Inferior parietal cortex (tissue), 1 donor: ENCODE results near the gene LEPR.
A peak's percentile ranks its signal among the peaks of the same experiment; 100 is the strongest.

Experiments
- DNase-seq: peaks from one replicate; pipeline ENCODE4 v3.0.0-alpha.2; 2016; ENCODE audit errors: extremely low spot score

Gene LEPR

DNA sequence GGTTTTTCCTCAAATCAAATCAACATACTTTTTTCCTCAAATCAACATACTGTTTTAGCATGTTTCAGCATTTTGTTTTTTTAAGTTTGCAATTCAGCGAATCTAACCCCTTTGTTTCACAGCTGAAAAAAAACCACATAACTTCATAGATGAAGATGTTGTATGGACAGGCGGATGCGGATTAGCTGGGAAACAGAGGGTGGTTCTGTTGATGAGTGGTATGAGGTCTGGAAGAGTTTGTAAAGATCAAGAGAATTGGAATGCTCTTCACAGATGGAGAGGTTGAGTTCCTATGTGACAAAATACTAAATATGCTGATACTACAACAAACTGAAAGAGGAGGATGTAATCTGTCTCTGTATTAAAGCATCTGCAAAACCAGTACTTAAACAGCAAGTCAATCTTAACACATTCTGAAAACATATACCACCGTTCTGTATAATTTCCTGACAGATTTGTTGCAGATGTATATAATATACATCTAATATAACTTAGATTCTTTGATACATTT lies 10.6 kb upstream of the LEPR start:
- no peak for DNase-seq

DNA sequence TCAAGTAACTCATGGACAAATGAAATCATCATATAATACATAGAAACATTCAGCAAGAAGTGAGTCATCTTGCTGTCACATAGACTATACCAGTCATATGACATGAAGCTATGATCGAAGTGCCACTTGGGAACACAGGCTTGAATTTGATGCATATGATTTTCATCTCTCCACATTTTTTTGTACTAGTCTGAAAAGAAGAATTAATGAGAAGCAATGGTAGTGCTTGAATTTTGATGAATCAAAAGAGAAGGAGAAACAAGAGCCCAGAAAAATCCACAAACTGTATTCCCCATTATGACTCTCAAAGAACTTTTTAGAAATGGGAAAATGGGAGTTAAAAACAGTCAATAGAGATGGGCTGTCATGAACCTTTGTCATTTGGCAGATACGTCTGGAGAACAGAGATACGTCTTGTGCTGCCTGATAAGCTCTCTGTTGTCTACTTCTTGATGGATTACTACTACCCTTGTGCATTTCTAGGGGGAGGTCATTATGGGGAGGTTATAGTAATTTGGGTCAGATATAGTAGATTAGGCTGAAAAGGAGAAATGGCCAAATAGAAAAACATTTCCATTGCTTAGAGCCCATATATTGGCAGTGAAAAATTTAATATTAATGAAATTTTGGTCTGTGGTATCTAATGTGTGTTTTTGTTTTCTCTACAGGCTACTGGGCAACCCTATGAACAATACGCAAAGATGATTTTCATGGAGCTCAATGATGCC lies 8.0 kb upstream of the LEPR start:
- no peak for DNase-seq

DNA sequence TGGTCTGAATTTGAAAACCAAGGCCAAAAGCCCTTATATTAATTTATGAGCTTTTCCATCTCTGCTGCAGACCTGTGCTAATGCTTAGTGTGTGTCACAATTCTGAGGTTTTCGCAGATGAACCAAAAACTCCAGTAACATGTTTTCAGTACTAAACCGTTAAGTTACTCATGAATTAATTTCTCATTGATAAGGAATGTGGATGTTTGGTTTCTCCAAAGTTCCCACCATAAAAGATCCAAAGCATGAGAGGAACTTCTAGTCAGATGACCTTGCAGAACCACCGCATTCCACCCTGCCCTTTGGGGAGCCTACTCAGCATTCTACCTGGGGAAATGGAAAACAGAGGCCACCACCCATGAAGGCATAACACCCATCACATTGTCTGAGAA lies 7.5 kb upstream of the LEPR start:
- no peak for DNase-seq

DNA sequence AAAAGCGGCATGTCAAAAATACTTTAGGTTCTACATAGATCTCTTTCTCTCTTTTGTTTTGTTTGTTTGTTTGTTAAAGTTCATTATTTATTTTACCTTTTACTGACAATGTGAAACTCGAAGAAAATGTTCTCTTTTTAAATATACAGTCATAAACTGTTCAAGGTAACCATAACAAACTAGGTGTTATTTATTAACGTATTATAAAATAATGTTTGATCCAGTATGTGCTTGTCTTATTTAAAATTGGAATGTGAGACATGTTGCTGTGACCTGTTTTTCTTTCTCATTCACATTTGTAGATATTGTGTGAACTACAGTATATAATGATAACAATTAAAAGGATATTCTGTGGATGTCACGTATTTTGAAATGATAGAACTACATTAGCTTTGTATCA lies 5.9 kb upstream of the LEPR start:
- no peak for DNase-seq

DNA sequence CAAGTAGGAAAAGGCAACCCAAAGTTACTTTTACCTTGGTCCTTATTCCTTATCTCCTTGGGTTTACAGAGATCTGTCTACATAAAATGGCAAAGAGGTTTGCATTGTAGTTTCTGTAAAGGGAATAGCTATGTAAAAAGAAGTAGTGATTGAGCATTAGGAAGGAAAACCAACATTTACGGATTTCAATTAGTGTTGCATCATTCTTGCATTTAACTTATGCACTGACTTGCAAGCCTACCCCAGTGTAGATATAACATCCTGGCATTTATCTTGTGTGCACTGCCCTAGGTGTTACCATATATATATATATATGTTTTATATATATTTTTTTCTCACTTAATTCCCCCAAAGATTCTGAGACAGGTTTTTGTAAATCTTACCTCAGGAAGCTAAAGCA lies 3.7 kb upstream of the LEPR start:
- no peak for DNase-seq

DNA sequence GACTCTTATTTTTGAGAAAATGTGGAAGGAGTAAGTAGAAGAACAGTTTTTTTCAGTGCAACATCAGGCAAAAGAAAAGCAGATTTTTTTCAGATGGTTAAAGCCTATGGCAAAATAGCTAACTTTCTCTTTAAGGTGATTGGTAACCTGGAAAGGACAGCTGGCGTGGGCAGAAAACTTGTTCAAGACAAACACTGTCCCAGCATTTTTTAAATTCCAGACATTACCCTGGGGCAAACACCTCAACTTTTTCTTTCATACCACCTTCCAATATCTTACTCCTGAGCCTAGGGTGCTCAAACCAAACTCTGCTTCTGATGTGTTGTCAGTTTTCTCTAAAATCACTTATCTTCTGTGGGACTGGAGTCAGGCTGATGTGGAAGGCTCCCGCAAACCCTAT lies 2.7 kb upstream of the LEPR start:
- DNase-seq, result no peak

DNA sequence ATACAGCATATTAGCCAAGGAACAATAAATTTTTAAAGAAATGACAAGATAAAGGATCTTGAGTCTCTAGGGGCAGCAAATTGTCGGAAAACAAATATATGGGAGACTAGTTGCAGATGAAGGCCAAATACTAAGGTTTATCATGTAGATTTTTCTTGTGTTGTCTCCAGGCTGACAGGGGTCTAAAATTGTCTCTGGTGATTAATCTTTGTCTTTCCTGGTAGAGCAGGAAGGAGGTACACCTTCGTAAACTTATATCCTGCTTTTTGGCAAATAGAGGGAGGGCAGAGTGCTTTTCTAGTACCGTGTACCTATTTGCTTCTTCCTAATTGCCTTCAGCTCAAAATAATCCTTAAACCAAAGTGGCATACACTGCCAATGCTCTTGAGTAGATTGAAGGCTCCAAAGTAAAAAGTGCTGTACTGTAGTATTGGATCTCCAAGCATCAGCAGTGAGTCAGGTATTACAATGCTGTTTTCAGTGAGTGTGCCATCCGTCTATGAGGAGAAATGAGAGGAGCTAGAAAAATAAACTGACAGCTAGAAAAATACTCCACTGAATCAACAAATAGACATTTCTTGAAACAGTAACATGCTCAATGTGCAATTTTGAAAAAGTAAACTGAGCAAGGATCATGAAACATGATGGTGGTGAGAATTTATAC lies 1.8 kb upstream of the LEPR start:
- DNase-seq, result no peak

DNA sequence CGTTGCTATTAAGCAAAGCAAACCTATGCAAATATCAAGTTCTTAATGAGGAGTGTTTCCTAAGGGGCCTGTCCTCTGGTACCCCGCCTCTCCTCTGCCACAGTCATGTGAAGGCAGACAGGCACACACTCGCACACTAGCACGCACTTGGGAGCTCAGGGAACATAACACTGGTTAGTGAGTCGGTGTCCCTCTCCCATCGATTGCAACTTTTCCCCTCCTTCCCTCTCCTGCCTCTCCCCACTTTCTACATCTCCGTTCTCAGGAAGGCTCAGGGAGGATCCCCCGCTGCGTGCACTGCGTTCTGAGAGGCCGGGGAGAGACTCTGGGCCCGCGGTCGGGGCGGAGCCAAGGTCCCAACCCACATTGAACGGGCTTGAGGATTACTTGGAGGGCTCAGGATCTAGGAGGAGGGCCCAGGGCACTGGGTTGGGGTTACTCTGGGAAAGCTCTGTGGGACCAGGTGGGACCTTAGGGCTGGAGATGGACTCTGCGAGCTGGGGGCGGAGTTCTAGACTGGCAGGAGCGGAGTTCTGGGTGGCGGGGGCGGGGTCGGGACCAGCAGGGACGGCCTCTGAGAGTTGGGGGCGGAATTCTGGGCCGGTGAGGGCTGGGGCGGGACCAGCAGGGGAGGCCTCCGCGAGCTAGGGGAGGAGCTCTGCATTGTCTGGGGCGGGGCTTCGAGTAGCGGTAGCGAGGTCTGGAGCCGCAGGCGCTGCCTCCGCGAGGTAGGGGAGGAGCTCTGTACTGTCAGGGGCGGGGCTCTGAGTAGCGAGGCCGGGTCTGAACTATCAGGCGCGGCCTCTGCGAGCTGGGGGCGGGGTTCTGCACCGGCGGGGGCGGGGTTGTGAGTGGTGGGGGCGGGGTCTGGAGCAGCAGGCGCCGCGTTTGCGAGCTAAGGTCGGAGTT lies 533 bp upstream of the LEPR start:
- peak; percentile 88 for DNase-seq

DNA sequence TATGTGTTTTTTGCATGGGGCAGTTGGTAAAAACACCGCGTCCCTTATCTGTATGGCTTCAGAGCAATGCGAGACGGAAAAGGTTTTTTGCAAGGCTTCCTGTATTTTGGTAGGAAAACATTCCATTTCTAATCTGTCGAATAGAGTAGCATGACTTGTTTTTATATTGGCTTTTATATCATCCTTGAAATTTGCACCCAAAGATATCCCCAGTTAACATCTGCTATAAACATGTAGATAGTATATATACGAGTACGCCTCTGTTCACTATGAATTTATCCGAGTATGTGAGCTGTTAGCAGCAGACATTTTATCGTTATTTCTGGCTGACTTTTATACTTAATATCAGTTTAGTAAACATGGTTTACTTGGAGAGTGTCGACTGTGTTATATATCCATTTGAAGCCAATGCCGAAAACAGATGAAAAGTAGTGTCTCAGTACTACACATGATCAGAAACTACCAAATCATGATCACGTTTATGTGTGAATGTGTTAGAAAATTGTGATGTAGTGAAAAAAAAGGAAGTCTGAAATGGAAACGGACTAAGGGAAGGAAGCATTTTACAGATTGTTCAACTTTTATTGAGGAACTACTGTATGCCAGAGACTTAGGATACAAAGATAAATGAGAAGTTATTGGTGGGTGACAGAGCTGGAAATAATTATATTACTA lies 1.0 kb downstream of the LEPR start:
- peak; percentile 57 for DNase-seq

DNA sequence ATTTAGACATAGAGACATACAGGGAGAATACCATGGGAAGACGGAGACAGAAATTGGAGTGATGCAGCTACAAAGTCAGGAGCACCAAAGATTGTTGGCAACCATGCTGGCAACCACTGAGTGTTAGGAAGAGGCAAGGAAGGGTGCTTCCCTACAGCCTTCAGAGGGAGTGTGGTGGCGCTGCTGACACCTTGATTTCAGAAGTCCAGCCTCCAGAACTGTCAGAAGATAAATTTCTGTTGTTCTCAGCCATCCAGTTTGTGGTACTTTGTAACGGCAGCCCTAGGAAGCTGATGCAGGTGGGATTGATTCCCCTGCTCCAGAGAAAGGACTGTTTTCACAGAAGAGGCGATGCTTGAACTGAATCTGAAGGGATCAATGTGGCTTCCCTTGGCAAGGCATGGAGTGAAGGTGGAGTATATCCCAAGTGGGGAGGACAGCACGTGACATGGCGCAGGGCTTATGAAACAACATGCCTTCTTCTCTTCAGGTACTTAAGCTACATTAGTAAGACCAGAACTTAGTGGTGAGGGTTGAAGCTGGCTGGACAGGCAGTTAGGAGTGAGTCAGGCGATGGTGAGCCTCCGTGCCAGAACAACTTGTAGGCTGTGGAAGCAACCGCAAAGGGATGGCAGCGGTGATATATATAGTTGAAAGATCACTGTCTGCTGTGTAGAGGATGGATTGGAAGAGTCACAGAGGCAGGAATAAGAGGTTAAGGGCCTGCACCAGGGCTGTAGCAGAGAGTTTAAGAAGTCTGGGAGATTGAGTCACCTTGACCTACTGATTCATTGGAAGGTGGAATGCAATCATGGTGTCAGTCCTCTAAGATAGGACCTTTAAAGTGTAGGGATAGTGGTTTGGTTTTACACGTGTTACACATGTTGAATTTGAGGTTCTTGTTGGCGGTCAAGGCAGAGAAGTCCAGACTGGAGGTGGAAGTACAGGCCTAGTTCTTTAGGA lies 2.1 kb downstream of the LEPR start:
- no peak for DNase-seq

DNA sequence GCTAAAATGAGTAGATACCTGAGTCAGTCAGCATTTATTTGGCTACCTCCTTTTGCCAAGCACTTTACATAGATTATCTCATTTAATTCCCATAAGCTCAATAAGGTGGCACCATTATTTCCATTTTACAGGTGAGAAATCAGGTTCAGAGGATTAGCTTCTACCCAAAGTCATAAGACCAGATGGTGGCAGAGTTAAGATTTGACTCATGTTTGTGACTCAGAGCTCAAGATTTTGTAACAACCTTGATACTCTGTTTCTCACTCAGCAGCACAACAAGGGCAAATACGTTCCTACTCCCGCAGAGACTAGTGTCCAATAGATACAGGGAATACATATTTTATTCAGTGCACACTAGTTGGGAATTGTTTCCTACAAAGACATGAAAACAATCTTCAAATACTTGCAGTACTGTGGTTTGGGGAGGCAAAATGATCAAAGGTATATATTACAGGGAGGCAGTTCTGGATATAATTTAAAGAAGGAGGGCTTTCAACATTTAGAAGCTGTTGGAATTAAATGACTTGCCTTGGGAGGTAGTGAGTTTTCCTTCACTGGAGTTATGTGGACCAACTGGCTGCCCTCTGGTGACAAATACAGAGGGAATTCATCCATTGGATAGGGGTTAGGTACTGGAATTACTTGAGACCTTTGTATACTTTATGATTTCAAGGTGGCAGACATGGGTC lies 3.6 kb downstream of the LEPR start:
- DNase-seq, result no peak

DNA sequence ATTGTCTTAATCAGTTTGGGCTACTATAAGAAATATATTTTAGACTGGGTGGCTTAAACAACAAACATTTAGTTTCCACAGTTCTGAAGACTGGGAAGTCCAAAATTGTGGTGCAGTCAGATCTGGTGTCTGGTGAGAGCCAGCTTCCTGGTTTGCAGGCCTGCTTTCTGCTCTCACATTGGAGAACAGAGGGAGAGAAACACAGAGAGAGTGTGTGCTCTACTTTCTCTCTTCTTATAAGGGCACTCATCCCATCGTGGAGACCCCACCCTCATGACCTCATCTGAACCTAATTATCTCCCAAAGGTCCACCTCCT lies 4.1 kb downstream of the LEPR start:
- no peak for DNase-seq

DNA sequence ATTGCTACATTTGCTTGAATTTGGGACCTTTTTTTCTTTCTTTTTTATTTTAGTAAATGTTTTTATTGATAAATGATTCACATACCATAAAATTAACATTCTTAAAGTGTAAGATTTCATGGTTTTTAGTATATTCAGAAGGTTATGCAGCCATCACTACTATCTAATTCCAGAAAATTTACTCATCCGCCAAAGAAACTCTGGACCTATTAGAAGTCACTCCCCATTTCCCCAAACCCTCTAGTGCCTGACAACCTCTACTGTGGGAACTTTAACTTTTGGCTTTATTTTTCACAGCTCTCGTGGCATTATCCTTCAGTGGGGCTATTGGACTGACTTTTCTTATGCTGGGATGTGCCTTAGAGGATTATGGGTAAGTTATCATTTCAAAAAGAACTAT lies 4.5 kb downstream of the LEPR start:
- no peak for DNase-seq

DNA sequence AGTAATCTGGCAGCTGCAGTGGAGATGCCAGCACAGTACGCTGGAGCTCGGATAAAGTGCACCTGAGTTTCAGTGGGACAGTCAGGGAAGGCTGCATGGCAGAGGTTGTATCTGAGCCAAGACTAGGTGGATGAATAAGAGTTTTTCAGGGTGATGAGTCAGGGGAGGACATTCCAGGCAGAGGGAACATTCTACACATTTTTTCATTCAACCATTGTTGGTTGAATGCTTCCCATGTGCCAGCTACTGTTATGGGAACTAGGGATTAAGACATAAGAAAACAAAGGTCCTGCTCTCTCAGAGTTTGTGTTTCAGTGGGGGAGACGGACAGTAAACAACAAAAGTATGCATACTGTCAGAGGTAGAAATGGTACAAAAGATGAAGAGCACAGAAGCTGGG lies 5.2 kb downstream of the LEPR start:
- no peak for DNase-seq

DNA sequence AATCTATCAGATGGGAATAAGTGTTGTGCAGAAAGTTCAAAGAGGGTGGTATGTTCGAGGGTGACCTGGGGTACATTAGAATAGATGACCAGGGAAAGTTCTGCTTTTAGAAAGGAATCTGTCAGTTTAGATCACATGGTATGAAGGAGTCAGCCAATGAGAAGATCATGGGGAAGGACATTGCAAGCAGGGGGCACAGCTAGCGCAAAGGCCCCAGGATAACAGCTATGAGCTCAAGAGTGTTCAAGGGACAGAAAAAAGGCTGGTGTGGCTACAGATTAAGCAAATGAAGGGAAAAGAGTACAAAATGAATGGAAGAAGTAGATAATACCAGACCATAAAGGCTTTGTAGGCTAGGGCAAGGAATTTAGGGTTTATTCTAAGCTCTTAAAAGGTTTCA lies 8.6 kb downstream of the LEPR start:
- no peak for DNase-seq

DNA sequence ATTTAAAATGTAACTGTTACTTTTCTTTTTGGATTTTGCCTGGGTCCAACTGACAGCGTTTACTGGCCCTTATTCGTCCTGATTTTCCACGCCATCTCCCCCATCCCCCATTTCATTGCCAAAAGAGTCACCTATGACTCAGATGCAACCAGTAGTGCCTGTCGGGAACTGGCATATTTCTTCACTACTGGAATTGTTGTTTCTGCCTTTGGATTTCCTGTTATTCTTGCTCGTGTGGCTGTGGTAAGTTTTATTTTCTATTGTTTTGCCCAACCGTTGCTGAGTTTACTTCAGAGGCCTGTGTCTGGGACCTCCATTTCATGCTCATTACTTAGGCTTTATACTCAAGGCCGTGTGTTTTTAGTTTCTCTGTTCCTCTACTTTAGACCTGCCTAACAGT lies 9.3 kb downstream of the LEPR start:
- no peak for DNase-seq

DNA sequence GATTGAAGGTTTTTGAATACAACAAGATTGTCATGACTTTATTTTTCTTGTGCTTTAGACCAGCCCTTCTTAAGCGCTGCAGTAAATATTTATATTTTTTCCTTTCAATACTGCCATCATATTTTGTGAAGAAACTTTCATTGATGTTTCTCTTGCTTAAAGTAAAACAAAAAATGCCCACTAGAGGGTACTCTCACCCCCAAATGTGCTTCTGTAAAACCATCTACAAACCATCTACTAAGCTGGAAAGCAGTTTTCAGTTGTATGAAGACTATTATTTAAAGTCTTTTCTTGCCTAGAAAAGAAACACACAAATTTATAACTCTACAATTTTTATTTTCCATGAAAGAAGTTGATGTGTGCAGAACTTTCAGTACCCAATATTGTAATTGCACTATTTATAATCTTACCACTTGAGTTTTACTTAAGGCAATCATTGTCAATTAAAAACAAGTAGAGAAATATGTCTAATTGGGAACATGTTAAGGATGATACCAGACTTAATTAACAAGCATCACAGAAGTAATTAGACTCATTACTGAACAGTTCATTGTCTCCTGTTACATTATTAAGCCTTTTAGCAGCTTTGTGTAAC lies 10.7 kb downstream of the LEPR start:
- peak; percentile 82 for DNase-seq

DNA sequence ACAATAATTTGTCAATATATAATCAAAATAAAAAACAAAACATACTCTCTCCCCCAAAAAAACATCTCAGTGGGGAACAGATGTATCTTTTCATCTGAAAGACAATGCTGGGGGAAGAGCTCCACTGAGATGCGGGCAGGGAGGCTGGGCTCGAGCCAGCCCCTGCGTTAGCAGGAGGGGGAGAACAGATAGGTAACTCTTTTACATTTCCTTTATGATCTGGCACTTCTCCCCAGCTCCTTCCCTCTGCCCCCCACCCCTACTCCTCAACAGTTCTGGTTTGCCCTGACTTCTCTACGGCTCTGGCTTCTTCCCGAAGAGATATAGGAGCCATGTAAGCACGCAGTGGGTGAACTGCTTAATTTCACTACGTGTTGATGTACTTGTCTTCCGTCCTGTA lies 12.4 kb downstream of the LEPR start:
- no peak for DNase-seq

DNA sequence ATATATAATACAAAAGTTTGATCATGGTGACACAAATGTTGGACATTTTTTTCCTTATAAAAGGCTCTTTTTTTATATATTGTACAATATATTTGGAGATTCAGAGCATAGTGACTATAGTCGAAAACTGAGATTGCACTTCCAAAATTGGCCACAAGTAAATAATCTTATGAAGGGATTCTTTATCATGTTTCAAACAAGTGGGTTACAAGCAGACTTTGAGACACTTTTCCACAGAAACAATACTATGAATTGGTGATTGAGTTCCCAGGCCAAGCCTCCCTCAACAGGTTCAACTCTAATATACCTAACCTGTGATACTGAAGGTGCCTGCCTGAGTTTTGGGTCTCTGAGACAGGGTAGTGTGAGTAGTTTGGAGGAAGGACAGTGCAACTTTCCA lies 13.8 kb downstream of the LEPR start:
- no peak for DNase-seq

DNA sequence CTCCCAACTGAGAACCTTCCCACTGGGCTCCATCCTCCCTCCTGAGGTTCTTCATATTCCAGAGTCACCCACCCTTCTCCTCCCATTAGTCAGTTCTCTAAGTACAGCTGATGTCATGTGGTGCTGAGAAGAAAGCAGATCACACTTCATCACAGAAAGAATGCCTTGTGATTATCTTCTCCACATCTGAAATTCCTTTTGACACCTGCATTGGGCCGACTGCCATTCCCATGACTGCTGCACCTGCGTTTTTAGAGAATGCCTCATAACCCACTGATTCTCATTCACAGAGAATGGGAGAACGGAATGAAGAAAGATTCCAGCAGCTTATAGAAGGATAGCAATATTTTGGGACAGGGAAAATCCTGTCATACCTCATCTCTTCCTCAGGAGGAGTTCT lies 14.3 kb downstream of the LEPR start:
- DNase-seq, result no peak
